Measurements from ENCODE around the gene PAQR9. TPM values are rescaled to one million over a fixed set of nuclear protein-coding genes. Genes with fewer than 3 reads are reported as not detected.

Gene PAQR9
- total and polyA plus RNA-seq, 2 of the 13 experiments (the other 11 are each of a cell fraction or from before 2014, with no cell fraction given): 3.7 to 10.3 TPM

- Histone ChIP-seq H3K9me3 (ENCODE audit: low read length) (no peaks in the 10 kb centered on the region), H3K27me3 (ENCODE audit: control insufficient read depth in 1 of 2, insufficient read depth in 2 of 2, low read length in 2 of 2) (peaks cover 0 to 16% of the 10 kb centered on the region in 2 experiments; a peak in 2 of 5 replicates), H3K9ac (ENCODE audit: insufficient read depth, low read depth, low read length) (no peak overlapping the region), H3K27ac (ENCODE audit: extremely low read length, insufficient read depth, low read length) (no peak overlapping the region), H3K4me2 (ENCODE audit: low read depth, low read length) (no peak overlapping the region), H3K79me2 (ENCODE audit: insufficient read depth, low read length) (peaks cover 4% of the 10 kb centered on the region), H3K36me3 (replicated peaks in 1 of 2; ENCODE audit: control insufficient read depth in 1 of 2, insufficient read depth in 2 of 2, low read length in 2 of 2) (no peaks in the 10 kb centered on the region), H3K4me1 (ENCODE audit: insufficient read depth, low read length) (peaks cover 34% of the 10 kb centered on the region), H3K4me3 (replicated peaks in 1 of 3; ENCODE audit: insufficient read depth in 1 of 3, low read depth in 2 of 3, low read length in 3 of 3) (no peak overlapping the region), H4K20me1 (ENCODE audit: insufficient read depth, low read length) (no peaks in the 10 kb centered on the region), H2AFZ (ENCODE audit: low read length) (no peak overlapping the region)
- in situ Hi-C loops (cut with HindIII; ENCODE audit: extremely low pct_ligation_motif_present, low pct_unique_long_range_greater_than_20kb) (no loop called here), intact Hi-C loops (cut with micrococcal nuclease; ENCODE audit: unreplicated experiment) (no loop called here)
- TF ChIP-seq EEA1 (CRISPR knock-in tag; IDR thresholded peaks at IDR 0.05; ENCODE audit: borderline replicate concordance): no peak
- TF ChIP-seq ZFP82 (CRISPR knock-in tag; IDR thresholded peaks at IDR 0.05; ENCODE audit: borderline replicate concordance): no peak
- TF ChIP-seq, protein P1, sequence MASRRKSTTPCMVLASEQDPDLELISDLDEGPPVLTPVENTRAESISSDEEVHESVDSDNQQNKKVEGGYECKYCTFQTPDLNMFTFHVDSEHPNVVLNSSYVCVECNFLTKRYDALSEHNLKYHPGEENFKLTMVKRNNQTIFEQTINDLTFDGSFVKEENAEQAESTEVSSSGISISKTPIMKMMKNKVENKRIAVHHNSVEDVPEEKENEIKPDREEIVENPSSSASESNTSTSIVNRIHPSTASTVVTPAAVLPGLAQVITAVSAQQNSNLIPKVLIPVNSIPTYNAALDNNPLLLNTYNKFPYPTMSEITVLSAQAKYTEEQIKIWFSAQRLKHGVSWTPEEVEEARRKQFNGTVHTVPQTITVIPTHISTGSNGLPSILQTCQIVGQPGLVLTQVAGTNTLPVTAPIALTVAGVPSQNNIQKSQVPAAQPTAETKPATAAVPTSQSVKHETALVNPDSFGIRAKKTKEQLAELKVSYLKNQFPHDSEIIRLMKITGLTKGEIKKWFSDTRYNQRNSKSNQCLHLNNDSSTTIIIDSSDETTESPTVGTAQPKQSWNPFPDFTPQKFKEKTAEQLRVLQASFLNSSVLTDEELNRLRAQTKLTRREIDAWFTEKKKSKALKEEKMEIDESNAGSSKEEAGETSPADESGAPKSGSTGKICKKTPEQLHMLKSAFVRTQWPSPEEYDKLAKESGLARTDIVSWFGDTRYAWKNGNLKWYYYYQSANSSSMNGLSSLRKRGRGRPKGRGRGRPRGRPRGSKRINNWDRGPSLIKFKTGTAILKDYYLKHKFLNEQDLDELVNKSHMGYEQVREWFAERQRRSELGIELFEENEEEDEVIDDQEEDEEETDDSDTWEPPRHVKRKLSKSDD (CRISPR knock-in tag; IDR thresholded peaks at IDR 0.05; ENCODE audit: low read depth): no peak
- no peak for TF ChIP-seq SNAI1 (CRISPR knock-in tag; IDR thresholded peaks at IDR 0.05; ENCODE audit: borderline replicate concordance)
- no peak for TF ChIP-seq HMGA1 (CRISPR knock-in tag; conservative IDR thresholded peaks at IDR 0.05)
- TF ChIP-seq, protein P2, sequence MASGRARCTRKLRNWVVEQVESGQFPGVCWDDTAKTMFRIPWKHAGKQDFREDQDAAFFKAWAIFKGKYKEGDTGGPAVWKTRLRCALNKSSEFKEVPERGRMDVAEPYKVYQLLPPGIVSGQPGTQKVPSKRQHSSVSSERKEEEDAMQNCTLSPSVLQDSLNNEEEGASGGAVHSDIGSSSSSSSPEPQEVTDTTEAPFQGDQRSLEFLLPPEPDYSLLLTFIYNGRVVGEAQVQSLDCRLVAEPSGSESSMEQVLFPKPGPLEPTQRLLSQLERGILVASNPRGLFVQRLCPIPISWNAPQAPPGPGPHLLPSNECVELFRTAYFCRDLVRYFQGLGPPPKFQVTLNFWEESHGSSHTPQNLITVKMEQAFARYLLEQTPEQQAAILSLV (CRISPR knock-in tag; IDR thresholded peaks at IDR 0.05; ENCODE audit: borderline replicate concordance): no peak
- no peak for TF ChIP-seq TRIM24 (CRISPR knock-in tag; IDR thresholded peaks at IDR 0.05)
- TF ChIP-seq, protein P3, sequence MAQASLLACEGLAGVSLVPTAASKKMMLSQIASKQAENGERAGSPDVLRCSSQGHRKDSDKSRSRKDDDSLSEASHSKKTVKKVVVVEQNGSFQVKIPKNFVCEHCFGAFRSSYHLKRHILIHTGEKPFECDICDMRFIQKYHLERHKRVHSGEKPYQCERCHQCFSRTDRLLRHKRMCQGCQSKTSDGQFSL (CRISPR knock-in tag; IDR thresholded peaks at IDR 0.05): no peak
- TF ChIP-seq NFE2L2 (IDR thresholded peaks at IDR 0.05; ENCODE audit: low read length): no peak
- DNase-seq (ENCODE audit: low spot score) (no peak), ATAC-seq (no peak), FAIRE-seq (no peak)
- 100% methylated on average over 2 of the region's 2 CpGs for WGBS (ENCODE audit: low lambda C conversion rate)
- ChIA-PET CTCF (ENCODE audit: low intra/inter-chr PET ratio, low total read pairs) (no interaction called here), POLR2A (no interaction called here)
- no TSS peak for BruUV-seq (replicated peaks)
Measured at GRCh38 chr3:142966808-142967207, 3.3 kb upstream of the PAQR9 start.
